NCI-H2196 (cell line): ENCODE measurements around the gene UNC93B1.

Source experiments
- DNase-seq: peaks from one replicate; lab custom pipeline; 2025; ENCODE audit not compliant: unreplicated experiment; lab: John Stamatoyannopoulos, UW

Gene UNC93B1

DNA sequence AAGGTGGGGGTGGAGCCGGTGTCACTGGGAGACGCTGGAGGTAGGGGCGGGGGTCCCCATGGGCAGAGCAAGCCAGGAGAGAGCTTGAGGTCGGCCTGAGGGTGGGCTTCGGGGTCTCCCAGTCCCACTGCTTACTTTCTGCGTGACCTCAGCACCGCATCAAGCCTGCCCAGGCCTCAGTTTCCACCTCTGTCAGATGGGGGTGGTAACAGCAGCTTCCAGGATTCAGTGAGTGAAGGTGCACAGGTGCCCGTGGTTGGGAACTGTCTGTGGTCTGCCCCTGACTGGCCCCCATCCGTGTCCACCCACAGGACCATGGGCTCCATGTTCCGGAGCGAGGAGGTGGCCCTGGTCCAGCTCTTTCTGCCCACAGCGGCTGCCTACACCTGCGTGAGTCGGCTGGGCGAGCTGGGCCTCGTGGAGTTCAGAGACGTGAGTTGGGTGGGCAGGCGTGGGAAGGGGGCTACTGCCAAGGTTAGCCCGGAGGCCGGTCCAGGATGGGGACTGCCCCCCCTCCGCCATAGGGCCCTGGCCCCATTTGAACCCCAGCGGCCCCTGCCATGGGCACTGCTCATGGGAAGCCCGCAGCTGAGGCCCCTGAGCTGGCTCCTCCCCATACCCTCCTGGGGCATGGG, 37.2 kb upstream of the UNC93B1 start:
- no peak for DNase-seq

DNA sequence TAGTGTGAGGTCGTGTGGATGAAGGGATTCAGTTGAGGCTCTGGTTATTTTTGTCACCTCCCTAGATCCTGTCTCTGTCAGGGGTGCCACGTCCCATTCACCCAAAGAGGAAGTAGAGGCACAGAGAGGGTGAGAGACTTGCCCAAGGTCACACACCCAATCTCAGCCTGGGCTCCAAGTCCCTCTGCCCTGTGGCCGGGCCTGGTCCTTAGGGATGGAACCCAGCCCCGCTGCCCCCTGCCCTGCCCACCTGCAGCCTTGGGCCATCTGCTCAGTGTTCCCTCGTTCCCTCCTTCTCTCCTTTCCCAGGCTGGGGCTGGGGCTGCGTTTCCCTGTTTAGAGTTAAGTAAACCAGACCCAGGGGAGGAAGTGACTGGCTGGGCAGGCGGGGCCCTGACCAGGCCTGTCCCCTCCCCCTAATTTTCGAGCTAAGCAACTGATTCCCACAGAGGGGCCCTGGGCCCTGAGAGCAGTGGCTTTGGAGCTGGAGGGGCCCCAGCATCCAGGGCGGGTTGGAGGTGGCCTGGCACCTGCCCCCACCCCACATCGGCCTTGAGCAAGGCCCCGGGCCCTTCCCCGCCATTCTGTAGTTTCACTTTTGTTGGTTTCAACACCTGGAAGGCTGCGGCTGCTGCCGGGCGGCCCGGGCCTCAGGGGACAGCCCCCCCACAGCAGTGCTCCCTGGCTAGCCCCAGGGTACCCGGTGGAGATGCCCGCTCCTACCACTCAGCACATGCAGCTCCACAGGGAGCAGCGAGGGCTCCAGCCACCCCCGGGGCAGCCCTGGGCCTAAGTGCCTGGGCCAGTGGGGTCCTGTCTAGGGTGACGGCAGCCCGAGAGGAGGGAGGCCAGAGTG, 36.4 kb upstream of the UNC93B1 start:
- DNase-seq = no peak

DNA sequence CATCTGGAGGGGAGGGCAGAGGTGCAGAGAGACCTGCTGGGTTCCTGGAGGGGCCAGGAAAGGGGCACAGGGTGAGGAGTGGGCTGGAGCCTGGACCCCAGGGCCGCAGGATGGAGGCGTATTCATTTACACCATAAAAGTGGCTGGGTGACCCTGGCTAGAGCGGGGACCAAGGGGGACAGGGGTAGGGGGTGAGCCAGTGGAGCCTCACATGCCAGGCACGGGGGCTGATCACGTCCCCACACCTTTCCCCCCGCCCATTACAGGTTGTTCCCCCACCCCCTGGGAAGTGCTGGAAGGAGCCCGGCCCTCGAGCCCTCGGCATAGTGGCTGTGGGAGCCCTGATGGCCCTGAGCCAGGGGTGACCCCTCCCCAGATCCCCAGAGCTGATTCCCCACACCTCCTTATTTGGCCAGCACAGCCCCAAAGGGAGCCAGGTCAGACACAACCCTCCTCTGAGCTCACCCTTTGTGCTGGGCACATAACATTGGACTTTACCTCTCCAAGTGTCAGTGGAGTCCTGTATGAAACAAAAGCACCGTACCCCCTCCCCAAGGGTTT, 35.7 kb upstream of the UNC93B1 start:
- DNase-seq = no peak

DNA sequence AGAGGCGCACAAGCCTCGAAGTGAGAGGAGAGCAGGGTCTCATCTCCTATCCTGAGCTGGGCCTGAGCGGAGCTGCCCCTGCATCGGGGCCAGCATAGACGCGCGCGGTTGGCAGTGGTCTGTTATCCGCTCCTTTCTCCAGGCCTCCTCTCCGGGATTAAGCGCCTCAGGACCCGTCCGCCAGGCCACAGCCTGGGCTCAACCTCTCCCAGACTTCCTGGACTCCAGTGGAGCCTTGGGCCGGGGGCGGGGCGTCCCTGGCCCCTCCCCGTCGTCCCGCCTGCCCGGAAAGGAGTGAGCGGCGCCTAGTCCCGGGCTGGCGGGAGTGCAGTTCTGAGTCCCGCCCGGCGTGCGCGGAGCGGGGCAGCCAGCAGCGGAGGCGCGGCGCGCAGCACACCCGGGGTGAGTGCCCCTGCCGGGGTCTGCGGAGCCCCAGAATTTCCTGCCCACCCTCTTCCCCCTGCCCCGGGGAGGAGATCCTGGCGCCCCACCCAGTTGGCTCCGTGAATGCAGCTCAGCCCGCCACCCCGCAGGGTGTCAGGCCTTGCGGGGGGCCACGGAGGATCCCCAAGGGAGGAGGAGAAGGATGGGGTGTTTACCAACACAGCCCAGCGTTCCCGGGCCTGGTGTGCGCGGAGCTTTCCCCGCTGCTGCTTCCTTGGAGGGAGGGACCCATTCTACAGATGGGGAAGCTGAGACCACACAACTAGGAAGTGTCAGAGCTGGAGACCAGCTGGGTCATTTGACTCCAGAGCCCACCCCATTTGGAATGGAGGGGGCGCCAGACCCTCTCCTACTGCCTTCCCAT, 35.0 kb upstream of the UNC93B1 start, which contains the start of gene TCIRG1:
Gene TCIRG1, plus strand, starts transcription at position 308 of the 808 bp plus-strand sequence. CDS start 2,247 bp downstream, outside the sequence.
- DNase-seq = no peak

DNA sequence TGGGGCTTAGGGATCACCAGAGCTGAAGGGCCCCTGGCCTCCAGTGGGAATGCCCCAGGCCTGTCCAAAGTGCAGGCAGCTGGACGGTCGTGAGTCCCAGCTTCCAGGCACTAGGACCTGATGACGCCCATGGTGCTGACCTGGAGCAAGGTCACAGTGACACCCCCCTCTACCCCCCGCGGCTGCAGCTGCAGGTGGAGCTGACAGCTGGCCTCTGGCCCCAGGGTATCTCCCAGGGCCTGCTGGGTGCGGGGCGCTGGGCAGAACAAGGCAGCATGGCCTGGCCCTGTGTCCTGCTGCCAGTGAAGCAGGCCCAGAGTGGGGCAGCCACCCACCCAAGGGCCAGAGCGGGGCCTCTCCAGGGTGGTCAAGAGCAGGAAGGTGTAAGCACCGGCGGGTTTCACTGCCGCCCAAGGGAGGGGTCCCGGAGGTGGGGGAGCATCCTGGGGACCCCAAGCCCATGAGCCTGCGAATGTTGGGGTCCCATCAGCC, 34.4 kb upstream of the UNC93B1 start:
- DNase-seq = peak; percentile 36

DNA sequence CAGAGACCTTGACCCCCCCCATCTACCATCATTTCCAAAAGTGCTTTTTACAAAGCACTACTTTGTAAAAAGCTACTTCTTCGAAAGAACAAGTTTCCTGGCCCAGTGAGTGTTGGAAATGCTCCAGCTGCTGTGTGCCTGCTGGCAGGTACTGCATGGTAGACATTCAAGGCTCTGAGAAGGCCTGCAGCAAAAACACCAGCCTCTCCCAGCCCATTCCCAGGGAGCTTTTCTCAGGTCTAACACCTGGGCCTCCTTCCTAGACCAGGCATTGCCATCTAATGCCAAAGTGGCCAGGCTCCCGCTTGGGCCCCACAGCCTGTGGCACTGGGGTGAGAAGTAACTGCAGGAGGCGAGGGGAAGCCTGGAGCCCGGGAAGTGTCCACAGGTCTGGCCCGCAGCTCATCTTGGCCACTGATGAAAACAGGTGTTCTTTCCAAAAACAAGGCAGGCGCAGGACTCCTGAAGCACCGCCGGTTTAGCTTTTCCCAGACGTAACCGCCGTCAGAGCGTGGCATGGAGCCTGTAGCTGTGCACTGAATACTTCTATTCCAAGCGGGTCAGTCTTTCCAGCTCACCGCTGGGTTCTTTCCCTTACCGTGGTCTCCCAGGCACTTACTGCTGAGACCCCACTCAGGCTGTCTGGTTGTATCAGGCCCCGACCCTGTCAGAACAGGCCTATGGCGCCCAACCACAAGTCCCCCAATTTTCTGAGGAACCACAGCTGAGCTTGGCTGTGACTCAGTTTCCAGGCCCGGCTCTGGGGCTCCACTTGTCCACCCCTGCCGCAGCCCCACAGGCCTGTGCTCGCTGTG, 33.7 kb upstream of the UNC93B1 start:
- DNase-seq = no peak

DNA sequence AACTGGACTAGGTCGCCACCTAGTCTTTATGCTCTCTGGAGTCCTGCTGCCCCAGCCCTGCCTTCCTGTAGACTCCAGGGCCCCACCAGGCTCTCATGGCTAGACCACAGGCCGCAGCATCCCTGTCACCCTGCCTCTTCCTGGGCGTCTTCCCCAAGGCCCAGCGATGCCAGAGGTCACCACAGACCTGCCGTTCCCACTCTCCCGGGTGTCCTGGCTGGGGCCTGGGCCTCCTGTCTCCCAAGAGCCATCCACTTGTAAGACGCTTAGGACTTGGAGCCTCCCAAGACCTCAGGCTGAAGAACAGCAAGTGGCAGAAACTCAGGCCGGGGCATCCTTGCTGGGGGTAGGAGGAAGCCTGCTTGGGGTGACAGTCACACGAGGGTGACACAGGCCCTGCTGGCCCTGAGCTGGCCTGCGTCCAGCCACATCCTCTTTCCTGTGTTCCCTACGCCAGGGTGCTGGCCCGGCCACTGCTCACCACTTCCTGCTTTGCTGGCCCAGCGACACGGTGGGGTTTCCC, 32.9 kb upstream of the UNC93B1 start:
- no peak for DNase-seq

DNA sequence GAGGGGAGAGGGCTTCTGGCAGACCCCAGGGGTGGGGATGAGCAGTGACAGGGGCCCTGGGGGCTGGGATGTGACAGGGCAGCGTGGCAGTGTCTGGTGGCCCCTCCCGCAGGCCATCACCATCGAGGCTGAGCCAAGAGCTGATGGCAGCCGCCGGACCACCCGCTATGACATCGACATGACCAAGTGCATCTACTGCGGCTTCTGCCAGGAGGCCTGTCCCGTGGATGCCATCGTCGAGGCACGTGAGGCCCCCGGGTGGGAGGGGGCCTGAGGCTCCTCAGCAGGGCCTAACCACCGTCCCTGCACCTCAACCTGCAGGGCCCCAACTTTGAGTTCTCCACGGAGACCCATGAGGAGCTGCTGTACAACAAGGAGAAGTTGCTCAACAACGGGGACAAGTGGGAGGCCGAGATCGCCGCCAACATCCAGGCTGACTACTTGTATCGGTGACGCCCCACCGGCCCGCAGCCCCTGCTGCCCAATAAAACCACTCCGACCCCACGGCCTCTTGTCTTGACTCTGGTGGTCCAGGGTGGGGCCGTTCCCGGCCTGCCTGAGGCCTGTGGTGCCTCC, 32.3 kb upstream of the UNC93B1 start:
- DNase-seq = no peak

DNA sequence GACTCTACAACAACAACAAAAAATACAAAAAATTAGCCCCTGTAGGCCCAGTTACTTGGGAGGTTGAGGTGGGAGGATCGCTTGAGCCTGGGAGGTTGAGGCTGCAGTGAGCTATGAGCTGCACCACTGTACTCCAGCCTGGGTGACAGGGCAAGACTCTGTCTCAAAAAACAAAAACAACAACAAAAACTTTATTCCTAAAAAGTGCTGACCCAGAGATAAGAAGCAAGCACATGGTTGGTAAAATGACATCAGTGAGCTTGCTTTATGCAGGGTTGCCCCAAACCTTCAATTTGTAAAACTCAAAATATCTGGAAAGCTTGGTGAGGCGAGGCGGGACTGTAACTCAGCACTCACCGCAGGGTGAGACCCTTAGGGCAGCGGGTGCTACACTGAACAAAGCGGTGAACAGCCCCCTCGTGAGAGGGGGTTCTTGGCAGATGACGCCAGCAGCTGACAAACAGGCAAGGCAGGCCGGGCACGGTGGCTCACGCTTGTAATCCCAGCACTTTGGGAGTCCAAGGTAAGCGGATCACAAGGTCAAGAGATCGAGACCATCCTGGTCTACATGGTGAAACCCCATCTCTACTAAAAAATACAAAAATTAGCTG, 31.5 kb upstream of the UNC93B1 start:
- DNase-seq = no peak

DNA sequence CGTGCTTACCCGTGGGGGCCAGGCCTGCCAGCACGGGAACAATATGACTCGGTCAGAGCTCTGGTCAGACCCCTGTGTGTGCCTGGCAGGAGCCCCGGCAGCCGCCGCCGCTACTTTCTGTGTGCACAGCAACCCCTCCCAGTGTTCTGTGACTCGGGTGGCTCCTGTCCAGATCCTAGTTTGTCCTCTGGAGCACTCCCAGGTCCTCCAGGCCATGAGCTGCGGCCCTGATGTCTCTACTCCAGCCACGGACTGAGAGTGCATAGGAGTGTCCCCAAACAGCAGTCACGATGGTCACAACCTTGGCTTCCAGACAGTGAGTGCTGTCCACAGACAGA, 29.8 kb upstream of the UNC93B1 start:
- no peak for DNase-seq

DNA sequence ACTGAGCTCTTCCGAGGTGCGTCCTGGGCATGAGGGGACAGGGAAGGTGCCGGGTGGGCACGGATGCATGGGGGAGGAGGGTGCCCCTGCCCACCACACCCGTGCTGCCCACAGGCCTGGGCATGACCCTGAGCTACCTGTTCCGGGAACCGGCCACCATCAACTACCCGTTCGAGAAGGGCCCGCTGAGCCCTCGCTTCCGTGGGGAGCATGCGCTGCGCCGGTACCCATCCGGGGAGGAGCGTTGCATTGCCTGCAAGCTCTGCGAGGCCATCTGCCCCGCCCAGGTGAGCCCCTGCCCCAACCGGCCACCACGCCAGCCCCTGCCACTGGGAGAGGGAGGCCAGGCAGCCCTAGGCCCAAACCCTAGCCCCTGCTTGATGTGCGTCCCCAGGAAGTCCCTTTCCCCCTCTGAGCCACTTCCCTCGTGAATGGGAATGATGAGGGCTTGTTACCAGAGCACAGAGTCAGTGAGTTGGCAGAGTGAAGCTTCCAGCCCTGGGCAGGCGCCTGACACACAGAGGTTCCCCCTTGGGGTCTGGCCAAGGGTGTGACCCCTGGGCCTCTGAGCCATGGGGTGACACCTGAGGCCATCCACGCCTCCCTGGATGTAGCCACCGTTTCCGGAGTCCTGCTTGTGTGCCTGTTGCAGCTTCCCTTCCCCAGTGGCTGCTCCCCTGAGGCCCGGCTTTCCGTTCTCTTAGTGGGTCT, 29.3 kb upstream of the UNC93B1 start:
- DNase-seq = no peak

DNA sequence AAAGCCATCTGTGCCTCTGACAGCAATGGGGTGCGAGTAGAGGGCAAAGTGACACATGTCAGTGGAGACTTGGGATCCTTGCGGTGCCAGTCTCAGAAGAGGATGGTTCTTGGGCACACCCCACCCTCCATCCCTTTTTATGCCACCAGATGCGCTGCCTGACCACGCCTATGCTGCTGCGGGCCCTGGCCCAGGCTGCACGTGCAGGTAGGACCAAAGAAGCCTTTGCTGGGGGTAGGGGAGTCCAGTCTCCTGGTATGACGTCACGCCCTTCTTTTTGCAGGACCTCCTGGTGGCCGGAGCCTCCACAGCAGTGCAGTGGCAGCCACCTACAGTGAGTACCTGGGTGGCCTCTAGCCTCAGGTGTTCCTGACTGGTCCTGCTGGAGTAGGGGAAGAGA, 28.1 kb upstream of the UNC93B1 start:
- no peak for DNase-seq

DNA sequence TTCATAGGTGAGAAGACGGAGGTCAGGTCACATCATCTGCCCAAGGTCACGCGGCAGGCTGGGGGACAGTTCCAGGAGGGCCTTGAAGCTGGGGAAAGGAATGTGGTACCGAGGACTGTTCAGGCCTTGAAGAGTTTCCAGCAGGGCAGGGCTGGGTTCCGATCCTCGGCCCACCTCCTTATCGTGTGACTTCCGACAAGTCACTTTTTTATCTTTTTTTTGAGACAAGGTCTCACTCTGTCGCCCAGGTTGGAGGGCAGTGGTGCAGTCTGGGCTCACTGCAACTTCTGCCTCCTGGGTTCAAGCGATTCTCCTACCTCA, 27.2 kb upstream of the UNC93B1 start:
- no peak for DNase-seq

DNA sequence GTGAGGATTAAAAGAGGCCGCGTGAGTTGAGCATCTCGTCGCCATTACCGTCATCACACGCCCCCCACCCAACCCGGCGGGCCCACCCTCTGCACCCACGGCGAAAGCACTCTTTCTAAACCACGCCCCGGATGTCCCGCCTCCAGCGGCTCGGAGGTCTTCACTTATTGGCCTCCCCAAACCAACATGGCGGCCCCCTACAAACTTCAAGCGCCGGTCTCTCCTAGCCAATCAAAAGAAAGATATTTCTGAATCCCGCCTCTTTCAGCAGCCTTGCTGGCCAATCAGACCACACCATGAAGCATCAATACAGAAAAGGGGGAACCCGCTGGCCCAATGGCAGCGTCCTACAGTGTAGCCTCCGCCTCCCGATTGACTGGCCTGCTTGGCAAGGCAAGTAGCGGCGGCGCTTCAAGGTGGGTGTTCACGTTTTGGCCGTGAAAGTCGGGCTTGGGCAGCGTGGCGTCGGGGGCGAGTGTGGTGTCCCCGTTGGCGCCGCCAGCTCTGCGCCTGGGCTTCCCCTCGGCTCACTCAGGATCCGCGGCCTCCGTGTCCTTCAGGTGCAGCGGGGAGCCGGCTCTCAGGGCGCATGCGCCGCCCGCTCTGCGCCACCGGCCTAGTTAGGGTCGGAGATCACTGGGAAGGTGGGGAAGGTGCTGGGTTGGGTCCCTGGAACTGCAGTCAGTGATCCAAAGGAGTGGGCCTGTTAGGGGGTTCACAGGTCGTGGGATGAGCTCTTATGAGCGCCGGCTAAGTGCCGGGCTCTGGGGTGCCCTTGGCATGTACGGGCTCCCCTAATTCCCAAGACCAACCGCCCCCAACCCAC, 26.6 kb upstream of the UNC93B1 start, which contains the start of gene NDUFS8:
Gene NDUFS8, plus strand, starts transcription at position 364 of the 826 bp plus-strand sequence. CDS start 1,471 bp downstream, outside the sequence.
- peak; percentile 97 for DNase-seq

DNA sequence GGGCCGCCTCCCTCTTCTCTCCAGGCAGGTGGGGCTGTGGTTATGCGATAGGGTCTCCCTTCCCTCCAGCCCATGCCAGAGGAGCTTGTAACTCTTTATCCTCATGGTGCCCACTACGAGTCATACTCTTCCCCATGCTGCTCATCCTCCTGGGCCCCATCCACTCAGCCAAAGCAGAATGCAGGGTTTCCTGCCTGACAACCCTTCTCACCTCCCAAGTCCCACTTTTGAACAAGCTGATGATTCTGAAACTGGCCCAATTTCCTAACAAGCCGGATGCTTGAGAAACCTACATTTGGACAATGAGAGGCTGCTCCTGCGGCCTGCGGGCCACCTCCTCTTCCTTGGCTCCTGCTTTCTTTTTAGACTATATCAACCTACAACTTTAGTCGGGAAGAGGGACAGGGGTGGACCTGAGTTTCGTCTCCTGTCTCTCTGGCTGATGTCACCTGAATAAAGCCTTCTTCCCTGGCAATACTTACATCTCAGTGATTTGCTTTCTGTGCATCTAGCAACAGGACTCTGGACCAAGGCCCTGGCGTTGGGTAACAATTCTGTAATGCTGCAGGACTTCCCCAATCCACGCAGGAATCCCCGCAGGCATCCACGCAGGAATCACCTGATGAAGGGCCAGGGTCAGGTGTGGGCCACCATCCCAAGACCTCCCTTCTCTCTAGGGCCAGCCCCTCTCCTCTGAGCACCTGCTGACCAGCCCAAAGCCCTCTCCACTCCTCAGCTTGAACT, 25.1 kb upstream of the UNC93B1 start:
- DNase-seq = no peak

DNA sequence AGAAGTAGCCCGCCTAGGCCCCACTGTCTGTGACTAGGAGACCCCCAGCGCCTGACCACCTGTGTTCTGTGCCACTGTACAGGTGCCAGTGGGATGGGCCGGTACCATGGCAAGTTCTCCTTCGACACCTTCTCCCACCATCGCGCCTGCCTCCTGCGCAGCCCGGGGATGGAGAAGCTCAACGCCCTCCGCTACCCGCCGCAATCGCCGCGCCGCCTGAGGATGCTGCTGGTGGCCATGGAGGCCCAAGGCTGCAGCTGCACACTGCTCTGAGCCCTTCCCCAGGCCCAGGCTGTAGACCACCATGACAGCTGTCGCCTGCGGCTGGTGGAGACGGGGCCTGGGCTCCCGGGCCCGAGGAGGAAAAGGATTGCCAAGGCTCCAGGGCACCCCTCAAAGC, 23.8 kb upstream of the UNC93B1 start:
- no peak for DNase-seq

DNA sequence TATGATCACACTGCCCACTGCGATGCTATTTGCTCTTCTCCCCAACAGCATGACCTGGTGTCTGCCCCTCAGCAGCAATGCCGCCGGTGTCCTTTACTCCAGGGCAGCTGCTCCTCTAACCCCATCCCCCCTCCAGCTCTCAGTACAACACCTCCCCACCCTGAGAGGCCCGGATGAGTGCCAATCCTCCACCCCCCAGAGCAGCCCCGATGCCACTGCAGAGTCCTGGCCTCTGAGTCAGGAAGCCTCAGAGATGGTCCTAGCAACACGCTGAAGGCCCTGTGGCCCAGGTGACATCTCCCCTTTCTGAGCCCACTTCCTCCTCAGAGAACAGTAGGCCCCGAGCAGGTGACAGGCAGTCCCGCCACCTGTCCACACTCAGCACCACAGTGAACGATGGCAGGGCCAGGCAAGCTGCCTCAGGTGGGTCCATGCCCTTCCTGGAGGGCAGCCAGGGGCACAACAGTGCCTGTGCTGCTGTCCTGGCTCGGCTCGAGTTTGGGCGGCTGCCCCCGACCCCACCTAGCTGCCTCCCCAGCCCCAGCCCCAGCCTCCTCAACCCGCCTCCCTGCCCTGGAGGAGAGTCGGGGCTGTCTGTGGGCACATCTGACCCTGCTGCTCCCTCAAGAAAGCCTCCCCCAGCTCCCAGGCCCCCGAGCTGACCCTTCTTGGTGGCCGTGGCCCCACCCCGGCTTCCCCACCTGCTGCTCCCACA, 22.7 kb upstream of the UNC93B1 start:
- peak; percentile 51 for DNase-seq
